HG03175 (cell line): ENCODE data around the gene C2CD3.
"Not testable (repeated sequence)": the region's sequence is repeated elsewhere in the genome, so short reads cannot be mapped to it uniquely, and the experiment has no call there.

Experiments used
- ATAC-seq: cut with Tn5 transposase; IDR thresholded peaks from one replicate; pipeline ENCODE4 v1.9.1; 2021; ENCODE audit warnings: mild to moderate bottlenecking, moderate library complexity; ENCODE audit not compliant: unreplicated experiment

C2CD3 gene

DNA sequence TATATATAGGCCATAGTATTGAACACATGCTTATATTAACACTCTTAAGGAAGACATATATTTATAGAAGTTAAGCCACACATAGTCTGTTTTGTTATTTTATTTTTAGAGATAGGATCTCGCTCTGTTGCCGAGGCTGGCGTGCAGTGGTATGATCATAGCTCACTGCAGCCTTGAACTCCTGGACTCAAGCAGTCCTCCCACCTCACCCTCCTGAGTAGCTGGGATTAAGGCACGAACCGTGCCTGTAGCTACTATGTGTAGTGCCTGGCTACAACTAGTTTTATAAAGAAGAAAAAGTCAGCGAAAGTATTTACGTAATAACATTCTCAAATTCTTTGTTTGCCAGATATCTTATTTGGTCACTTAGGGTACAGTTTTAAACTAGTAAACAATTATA lies 182.6 kb downstream of the C2CD3 start:
- no peak for ATAC-seq

DNA sequence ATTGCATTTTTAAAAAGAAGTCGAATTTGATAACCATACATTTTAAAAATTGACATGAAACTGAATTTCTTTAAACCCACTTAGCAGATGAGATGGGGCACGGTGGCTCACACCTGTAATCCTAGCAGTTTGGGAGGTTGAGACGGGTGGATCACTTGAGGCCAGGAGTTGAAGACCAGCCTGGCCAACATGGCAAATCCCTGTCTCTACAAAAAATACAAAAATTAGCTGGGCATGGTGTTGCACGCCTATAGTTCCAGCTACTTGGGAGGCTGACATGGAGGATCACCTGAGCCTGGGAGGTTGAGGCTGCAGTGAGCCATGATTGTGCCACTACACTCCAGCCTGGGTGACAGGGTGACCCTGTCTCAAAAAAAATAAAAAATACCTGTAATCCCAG lies 185.1 kb downstream of the C2CD3 start:
- ATAC-seq, result not testable (repeated sequence)

DNA sequence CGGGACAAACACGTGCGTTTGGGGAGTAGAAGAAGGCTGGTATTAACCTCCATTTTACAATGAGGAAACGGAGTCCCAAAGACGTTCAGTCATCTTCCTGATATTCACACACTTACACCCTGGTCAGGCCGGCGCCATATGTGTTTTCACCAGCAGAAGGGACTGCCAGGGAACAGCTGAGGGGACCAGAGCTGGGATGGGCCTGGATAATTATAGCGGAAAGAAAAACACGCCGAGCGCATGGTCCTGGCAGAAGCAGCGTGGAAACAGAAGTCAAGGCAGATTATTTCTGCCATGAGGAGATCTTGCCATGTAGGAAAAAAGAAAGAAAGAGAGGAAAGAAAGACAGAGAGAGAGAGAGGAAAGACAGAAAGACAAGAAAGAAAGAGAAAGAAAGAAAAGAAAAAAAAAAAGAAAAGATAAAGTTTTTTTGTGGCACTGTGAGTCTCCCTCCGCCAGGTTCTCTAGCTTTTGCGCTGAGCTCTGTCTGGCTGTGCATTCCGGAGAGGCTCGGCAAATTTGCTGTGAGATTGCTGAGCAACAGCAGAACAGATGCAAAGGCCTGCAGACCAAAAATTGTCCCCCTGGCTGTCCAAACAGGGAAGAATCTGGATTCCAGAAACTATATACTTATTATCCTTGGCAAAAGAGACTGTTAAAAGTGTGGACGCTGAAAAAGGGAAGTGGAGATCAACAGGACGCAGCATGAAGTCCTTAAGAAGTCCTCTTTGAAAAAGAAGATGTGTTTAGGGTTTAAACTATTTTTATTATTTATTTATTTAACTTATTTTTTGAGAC lies 186.9 kb downstream of the C2CD3 start:
- no peak for ATAC-seq

DNA sequence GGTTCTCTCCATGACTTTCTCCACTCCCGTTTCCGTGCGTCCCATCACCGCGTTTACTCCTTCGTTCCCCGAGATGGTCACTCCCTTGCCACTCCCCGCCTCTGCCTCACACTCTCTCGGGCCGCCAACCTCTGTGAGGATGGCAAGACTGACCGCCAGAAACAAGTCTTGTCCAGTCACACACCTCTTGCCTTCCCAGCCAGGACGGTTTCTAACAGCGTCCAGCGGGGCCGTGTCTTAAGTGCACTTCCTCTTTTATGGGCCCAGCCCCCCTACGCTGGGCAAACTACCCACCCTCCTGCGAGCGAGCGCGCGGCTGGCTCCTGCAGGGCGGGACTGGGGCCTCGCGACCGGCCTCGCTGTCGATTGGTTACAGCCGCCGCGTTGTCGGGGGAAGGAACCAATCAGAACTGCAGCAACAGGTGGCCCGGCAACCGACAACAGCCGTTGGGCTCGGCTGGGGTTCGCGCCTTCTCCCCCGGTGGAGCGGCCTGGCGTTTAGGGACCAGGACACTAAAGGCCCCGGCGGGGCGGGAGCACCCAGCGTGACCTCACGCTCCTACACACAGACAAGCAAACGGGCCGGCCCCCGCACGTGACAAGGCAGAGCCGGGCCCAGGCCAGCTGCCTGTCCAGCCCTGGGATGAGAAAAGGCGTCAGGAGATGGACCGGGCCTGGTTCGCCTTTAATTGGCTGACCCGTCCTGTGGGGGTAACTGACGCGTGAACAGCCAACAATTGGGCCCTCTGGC lies 187.6 kb downstream of the C2CD3 start:
- peak; percentile 70 for ATAC-seq

DNA sequence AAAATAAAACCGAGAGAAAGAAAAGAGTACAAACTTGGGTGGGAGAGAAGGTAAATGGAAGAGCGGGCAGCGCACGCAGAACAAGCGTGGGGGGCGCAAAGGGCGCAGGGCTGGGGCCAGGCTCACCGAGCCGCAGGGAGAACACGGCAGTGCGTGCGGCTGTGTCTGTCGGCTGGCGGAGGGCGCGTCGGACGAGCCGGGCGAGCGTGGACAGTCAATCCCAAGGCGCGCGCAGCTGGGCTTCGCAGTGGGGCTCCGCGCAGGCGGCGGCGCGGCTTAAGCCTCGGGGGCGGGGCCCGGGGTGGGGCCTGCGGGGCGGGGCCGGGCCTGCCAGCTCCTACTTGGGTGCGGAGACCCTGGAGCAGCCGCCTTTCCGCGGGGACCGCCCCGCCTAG lies 188.2 kb downstream of the C2CD3 start, which contains the start of gene UCP2:
Gene UCP2 (minus strand): TSS at position 249 of the 395 bp plus-strand sequence. CDS start 4,465 bp downstream, outside the sequence.
- ATAC-seq, result peak; percentile 39

DNA sequence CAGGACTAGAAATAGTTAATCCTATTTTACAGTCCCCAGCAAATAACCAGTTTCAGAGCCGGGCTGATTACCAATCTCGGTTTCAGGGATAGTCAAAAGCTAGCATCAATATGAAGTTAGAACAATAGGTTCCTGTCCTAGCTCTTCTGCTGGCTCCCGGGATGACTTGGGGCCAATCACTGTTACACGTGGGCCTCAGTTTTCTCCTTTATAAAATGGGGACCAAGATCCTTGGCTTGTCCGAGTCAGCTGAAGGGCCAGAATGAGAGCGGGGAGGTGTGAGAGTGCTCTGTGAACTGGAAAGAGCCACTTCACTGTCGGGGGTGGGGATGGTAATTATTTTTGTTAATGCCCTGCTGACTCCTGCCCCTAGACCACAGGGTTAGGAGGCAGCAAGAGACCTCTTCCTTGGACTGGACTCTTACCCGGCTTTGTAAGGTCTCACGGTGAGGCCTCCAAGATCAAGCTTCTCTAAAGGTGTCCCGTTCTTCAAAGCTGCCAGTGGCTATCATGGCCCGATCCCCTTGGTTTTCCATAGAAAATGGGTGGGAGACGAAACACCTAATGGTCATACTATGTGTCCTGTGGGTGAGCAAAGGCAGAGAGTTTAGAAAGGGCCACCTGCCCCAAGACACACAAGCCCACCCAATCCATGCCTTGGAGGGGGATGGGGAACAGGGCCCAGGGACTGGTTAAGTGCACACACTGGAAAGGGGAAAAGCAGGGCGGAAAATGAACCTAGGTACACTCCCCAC lies 189.6 kb downstream of the C2CD3 start:
- no peak for ATAC-seq

DNA sequence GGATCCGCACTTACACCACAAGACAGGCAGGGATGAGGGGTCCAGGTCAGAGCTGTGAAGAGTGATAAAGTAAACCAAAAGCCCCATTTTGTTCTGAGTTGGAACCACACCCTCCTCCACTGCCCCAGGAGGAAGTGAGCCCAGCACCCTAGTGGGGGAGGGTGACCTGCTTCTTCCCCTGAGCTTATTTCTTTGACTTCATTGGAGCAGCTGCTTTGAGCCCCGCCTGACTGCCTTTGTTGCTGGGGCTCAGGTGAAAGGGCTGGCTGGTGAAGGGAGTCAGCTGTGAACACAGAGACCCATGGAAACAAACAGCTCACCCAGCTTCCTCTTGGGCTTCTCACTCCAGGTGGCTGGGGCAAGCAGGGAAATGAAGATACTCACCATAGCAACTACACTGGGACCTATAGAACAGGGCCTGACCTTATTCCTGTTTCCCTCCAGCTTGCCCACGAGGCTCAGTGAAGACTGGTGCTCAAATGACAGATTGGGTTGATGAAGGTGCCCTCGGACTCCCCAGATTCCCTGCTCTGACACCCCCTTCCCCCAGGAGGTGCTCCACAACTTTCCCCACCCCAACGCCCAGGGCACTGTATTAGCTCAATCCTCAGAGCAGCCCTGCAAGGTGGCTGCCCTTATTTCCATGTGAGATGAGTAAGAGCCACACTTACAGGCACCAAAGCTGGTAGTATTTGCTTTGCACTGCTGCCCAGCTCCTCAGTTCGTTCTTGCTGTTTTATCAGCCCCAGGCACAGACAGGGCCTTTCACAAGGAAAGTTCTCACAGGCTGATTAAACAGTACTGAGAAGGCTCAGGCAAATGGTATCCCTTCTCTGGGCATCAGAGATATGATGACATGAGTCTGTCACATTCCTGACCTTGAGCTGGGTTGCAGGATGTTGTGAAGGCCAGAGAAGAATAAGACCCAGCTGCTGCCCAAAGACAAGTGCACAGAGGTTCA lies 190.5 kb downstream of the C2CD3 start:
- peak; percentile 53 for ATAC-seq

DNA sequence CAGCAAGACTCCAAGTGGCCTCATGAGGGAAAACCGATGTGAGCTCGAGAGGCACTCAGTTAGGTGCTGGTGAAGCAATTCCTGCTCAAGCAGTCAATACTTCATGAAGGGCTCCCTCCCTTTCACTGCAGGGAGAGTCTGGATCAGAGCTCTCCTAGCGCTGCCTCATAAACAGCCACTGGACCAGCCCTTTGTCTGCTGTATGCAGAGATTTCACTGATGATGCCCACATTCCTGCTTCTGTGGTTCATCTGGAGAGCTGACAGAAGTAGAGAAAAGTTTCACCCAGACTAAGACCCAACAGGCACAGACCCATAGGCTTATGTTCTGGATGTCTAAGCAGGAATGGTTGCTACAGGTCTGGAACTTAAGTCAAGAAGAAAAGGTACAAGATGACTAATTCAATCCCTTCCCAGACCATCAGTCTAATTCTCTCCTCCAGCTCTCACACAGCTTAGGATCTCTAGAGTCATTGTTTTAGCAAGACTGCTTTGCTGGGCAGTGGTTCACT lies 192.2 kb downstream of the C2CD3 start:
- ATAC-seq, result no peak

DNA sequence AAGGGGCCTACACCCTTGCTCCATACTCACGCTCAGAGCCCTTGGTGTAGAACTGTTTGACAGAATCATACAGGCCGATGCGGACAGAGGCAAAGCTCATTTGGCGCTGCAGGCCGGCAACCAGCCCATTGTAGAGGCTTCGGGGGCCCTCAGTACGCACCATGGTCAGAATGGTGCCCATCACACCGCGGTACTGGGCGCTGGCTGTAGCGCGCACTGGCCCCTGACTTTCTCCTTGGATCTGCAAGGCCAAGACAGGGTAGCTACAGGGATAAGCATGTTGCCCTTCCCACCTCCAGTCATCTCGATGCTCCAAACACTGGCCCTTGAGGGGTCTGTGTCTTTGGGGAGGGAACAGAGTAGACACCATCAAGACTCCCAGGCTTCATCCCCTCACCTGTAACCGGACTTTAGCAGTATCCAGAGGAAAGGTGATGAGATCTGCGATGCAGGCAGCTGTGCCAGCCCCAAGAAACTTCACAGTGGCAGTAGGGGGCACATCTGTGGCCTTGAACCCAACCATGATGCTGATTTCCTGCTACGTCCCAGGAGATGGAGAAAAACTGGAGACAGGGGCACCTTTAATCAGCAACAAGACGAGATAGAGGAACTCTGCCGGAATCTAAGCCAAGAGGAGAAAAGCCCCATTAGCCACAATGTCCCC lies 192.8 kb downstream of the C2CD3 start:
- ATAC-seq, result no peak

DNA sequence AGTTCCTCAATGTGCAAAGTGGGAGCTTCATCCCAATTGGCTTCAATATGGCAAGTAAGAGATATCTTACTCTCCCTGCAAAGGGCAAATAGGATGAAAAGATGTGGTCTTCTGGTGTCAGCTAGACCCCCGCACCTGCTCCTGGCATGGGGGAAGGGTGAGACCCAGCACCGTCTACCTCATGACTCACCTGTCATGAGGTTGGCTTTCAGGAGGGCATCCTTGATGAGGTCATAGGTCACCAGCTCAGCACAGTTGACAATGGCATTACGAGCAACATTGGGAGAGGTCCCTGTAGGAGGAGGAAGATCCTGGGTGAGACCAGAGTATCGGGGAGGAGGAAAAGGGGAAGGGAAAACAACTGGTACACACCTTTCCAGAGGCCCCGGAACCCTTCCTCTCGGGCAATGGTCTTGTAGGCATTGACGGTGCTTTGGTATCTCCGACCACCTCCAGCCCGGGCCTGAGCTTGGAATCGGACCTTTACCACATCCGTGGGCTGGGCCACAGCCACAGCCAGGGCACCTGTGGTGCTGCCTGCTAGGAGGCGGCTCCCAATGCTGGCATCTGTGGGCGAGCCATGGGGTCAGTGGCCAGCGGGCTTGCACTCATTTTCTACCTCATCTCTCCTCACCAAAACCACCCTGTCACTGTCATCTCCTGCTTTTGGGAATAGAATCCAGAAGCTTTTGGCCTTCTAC lies 194.2 kb downstream of the C2CD3 start:
- ATAC-seq, result no peak

DNA sequence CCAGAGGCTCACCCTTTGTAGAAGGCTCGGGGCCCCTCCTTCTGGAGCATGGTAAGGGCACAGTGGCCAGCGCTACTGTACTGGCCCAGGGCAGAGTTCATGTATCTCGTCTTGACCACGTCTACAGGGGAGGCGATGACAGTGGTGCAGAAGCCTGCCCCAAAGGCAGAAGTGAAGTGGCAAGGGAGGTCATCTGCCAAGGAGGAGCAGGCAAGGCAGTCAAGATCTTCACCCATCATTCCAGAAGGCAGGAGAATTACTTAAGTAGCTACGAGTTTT lies 195.4 kb downstream of the C2CD3 start:
- no peak for ATAC-seq

DNA sequence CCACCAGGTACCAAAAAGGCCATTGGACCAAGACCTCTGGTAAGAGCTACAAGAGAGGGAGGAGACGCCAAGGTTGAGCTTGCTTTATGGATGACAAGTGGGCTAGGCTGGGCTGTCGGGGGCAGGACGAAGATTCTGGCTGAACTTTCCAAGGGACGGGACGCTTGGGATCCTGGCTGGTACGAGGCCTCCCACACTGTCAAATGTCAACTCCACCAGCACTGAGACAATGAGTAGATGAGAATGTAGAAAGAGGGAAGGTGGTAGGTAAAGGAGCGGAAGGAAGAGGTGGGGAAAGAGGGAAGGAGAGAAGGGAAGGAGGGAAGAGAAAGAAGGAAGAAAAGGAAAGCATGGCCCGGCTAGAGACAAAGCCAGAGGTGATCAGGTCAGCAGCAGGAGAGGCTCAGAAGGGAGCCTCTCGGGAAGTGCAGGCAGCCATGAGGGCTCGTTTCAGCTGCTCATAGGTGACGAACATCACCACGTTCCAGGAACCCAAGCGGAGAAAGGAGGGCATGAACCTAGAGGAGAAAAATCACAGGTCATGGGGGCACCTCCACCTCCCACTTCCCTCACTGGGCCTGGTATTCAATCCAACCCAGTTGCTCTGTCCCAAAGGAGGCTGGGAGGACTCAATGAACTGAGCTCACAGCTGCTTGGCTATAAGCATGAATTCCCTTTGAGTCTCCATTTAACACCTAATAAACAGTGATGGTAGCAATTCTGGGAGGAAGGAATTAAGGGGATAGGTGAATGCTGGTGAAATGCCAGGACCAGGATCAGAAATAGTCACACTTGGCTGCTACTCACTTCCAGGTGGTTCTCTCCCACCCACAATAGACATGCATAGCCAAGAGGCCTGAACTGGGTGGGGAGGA lies 196.0 kb downstream of the C2CD3 start:
- no peak for ATAC-seq

DNA sequence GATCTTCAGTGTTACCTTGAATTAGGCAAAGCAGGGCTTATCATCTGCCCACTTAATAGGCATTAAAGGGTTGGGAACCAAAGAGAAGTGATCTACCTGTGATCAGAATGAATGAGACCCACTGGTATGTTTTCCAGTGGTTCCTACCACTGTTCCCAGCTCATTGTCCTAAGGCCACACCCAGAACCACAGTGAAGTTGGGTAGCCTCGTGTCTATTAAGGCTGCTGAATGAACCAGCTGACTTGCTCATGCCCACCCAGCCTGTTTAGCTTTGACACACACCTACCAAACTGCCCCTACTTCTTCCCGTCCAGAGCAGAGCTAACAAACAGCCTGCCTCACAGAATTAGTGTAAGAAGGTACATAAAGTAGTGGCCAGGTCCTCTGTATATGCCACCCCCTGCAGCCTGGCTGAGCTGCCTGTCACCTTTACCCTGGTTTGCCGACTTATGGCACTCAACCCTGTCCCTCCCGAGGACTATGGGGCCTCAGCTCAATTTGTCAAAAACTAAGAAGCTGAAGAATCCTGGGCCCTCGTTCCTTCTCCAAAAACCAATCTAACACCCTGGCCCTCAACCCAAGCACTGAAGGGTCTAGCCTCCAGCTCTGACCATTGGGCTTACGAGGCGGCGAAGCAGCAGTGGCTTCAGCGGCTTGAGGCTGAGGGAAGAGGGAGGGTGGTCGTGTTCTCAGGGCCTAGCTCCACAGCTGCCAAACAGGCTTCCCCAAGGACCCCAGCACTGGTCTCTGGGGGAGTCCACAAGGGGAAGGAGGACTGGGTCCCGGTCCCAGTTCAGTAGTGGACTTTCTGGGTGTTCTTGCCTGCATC lies 198.0 kb downstream of the C2CD3 start:
- ATAC-seq, result no peak

DNA sequence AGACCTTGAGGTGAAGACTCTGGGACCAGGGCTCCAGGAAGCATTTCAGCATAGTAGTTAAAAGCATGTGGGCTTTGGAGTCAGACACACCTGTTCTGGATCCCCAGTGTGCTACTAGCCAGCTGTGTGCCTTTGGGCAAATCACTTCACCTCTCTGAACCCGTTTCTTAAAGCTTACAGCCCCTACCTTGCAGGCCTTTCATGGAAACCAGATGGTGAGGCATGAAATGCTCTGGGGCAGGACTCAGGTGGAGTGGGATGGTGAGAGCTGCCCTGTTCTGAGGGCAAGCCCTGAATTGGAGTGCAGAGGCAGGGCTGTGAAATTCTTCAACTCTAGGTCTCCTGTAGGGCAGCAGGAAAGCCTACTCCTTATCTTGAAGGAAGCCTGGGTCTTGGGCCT lies 198.6 kb downstream of the C2CD3 start:
- ATAC-seq, result no peak

DNA sequence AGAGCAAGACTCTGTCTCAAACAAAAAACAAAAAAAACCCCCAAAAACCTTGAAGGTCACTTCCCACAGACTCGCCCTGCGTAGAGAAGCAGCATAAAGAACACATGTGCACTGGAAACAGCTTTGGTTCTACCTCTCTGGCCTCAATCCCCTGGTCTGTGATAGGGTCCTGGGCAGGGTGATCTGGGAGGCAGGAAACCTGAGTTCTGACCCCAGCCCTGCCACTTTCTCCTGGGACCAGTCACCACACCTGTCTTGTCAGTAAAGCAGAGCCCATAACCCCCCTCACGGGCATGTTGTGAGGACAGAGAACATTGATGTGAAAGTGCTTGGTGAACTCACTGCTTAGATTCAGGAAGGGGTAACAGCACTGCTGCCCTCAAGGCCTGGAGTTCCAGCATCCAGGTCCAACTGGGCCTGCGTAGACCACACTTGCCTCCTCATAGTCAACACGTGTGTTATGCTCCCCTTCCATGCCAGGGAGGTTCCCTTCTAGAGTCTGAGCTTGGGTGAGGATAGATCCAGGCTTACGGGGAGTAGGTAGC lies 199.6 kb downstream of the C2CD3 start:
- no peak for ATAC-seq

DNA sequence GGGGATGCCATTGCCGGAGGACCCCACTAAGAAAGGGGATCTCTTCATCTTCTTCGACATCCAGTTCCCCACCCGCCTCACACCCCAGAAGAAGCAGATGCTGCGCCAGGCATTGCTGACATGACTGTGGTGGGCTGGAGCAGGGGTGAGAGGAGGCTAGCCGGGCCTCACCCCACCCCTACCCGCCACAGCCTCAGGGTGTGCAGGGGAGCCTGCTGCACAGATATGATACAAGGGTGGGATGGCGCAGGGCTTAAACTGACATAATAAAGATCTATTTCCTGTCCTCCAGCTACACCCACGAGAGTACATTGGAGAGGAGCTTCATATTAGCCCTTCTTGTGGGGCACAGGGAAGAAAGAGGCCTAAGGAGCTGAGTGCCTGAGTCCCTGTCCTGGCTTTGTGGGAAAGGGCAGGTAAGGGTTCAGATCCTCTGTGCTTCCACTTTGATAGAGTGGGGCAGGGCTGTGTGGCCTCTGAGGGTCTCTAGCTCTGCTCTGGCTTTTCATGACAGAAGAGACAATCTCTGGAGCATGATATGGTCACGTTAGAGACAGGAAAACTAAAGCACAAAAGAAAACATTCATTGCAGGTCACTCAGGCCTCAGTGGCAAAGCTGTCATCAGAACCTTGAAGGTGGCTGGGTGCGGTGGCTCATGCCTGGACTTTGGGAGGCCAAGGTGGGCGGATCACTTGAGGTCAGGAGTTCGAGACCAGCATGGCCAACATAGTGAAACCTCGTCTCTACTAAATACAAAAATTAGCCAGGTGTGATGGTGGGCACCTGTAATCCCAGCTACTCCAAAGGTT lies 200.6 kb downstream of the C2CD3 start:
- no peak for ATAC-seq
